HG02678 (cell line): ENCODE measurements around the gene FMNL1.
"Not testable (repeated sequence)": the region's sequence is repeated elsewhere in the genome, so short reads cannot be mapped to it uniquely, and the experiment has no call there.

ENCODE experiments used
- ATAC-seq: cut with Tn5 transposase; IDR thresholded peaks from one replicate; pipeline ENCODE4 v1.9.1; 2021; ENCODE audit warnings: mild to moderate bottlenecking, moderate library complexity; ENCODE audit not compliant: unreplicated experiment

Gene FMNL1

GRCh38 chr17:45221081-45222013 is at the start of gene FMNL1:
Gene FMNL1 (plus strand): TSS chr17:45221885. CDS start chr17:45222125, 240 bp downstream.
- ATAC-seq = no peak

GRCh38 chr17:45172232-45172540 is 49.5 kb upstream of the FMNL1 start:
- ATAC-seq = no peak

DNA sequence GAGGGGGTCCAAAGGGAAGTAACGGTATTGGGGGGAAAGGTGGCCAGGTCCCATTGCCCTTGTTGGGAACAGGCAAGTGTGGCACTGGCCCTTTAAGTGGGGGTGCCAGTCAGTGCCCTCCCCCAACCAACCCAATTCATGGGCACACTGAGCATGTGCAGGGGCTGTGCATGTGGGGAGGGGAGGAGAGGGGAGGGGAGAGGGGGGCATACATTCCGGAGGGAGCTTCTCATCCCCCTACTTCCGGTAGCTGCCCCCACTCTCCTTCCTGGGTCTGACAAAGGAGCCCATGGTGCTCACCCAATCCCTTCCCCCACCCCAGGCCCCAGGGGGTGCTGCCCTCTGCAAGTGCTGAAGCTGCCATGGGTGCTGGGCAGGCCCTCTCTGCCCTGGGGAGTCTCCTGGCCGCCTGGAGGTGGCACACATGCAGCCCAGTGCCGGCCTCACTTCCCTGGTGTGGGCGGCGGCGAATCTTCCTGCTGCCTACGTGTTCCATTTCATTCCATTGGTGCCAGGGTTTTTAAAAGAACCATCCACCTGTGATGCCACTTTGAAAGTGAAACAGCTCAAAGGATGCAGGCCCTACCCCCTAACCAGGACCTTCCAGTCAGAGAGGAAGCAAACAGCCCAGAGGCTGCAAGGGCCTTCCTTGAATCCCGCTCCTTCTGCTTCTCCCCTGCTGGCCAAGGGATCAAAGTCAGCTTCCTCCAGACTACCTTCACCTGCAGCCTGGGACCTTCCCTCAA is 49.0 kb upstream of the FMNL1 start:
- no peak for ATAC-seq

GRCh38 chr17:45175759-45176115 is 45.9 kb upstream of the FMNL1 start:
- no peak for ATAC-seq

DNA sequence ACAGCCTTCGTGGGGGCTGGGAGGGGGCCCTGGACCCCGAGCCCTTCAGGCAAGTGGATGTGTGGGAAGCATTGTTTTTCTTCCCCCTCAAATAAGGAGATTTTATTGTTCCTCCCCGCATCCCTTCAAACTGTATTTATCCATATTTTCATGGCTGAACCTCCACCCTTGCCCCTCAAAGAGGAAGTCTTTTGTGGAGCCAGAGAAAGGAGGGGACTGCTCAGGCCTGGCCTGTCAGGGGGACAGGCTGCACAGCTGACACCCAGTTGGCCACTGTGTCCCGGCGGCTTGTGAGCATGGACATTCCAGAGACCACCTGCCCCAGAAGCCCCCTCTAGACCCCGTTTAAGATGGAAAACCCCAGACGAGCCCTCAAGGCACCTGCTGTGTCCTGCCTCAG is 44.1 kb upstream of the FMNL1 start:
- no peak for ATAC-seq

DNA sequence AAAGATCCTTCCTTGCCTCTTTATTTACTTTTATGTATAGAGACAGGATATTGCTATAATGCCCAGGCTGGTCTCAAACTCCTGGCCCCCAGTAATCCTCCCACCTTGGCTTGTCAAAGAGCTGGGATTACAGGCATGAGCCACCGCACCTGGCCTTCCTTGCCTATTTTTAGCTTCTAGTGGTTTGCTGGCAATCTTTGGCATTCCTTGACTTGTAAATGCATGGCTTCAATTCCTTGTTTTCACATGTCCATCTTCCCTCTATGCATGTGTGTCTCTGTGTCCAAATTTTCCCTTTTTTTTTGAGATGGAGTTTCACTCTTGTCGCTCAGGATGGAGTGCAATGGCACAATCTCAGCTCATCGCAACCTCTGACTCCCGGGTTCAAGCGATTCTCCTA is 37.5 kb upstream of the FMNL1 start:
- no peak for ATAC-seq

GRCh38 chr17:45186801-45187354 is 34.8 kb upstream of the FMNL1 start:
- no peak for ATAC-seq

DNA sequence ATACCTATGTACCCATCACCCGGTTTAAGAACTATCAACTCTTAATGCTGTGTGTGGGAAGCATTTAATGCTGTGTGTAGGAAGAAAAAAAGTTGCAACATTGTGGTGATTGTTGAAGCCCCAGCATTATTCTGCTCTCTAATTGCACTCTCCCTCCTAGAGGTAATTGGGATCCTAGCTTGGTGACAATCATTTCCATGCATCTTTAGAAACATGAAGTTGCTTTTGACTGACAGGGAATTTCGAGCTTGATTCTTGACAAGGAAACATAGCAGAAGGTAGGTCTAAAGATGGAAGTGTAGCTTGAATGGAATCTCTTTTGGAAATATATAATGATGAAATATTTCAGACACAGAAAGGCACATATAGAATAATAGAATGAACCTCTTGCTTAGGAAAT is 32.7 kb upstream of the FMNL1 start:
- ATAC-seq = no peak

DNA sequence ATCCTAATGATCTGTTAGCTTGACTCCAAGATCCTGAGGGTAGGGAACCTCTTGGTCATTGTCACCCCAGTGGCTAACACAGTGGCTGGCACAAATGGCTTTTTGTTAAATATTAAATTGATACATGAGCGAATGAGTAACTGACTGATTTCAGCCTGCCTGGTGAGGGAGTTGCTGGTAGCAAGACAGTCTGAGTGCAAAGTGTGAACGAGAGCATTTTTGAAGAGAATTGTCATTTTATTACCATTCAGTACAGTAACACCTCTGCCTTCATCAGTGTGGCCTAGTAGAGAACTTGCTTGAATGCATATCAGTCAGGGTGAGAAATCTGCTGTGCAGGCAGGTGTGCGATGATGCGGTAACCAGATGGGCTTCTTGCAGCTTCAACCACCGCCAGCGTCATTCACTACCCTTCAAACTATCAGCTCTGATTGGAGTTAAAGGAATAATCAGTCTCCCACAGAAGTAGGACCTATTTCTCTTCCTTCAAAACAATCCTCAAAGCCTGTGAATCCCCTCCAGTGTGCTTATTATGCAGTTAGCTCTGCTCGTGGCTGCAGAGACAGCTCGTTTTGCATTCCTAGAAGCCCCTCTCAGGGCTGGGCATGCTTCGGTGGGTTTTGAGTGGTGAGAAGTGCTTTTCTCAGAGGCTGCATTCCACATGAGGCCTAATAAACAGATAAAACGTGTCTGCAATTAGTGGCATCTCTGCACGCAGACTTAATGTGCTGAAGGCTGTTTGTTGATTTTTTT is 31.0 kb upstream of the FMNL1 start:
- ATAC-seq = no peak

- no peak for ATAC-seq
Observed at GRCh38 chr17:45195424-45195823, 26.3 kb upstream of the FMNL1 start.

DNA sequence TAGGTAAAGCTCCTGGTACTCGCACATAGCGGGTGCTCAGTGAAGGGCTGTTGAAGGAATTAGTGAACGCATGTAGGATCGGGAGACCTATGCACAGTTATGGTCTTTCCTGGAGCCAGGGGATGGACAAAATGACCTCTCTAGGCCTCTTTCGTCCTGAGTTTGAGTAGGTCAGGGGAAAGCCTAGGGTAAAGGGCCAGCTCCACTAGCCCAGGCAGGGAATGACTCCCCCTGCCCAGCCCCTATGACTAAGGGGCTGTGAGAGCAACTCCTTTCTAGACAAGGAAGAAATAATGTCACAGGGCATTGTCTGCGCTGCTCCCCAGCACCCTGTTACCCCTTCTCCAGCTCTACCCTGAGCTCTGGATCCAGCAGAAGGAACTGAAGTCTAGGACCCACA is 24.6 kb upstream of the FMNL1 start:
- ATAC-seq = no peak

GRCh38 chr17:45197555-45198334 is 23.9 kb upstream of the FMNL1 start:
- peak; percentile 78 for ATAC-seq

DNA sequence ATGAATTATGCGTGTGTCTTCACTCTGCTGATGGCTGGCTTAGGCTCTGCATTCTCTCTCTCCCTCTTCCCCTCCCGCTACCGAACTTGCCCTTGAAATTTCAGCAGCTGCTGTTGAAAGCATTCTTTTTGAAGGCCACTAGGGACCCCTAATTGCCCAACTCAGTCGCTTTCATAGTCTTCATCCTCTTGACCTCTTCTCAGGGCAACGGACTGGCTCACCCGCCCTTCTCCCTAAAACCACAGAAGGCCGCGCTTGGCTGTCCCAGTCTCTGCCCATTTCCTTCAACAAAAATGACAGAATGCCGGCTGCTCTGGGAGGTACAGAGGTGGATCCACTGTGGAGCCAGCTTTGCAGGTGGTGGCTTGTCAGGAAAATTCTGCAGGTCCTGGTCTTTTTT is 21.0 kb upstream of the FMNL1 start:
- ATAC-seq = no peak

- ATAC-seq = no peak
Observed at GRCh38 chr17:45201457-45201856, 20.2 kb upstream of the FMNL1 start.

DNA sequence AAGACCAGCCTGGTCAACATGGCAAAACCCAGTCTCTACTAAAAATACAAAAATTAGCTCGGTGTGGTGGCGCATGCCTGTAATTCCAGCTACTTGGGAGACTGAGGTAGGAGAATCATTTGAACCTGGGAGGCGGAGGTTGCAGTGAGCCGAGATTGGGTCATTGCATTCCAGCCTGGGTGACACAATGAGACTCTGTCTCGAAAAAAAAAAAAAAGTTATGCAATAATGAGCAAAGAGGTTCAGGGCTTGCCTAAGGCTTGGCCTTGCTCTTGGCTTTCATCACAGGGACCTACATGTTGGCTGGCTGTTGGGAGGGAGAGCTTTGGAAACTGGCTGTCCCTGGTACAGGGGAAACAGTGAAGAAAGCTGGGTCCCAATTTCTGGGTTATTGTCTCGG is 19.8 kb upstream of the FMNL1 start:
- not testable (repeated sequence) for ATAC-seq

DNA sequence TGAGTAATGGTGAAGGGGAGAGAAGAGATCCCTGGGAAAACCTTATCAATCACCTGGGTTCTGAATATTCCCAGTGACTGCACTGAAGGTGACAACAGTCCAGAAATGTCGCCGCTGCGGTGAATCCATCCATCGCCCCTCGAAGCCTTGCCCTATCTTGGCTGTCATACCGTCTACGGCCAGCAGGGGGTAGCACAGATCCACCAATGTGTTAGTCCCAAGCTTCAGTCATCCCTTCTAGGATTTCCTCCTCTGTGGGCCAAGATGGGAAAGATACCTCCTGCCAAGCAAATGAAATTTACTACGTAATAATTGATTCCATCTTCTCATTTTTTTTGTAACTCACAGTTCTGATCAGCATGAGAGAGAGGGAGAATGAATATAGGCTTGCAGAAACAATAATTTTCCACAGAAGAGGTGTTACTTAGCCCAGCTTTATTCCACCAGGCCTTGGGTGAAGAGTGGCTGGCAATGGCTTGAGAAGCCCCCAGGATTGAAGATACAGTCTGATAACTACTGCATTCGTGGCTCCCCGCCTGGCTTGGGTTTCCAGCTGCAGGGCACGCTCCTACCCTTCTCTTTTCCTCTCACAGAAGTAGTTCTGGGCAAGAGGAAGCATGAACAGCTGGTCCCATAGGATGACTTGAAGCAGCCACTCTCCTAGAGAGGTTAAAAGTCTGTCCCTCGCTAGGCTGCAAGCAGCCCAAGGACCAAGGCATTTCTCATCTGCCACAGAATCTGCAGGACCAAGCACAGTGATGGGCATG is 2.6 kb upstream of the FMNL1 start:
- ATAC-seq = no peak

- no peak for ATAC-seq
Observed at GRCh38 chr17:45220079-45220478, 1.6 kb upstream of the FMNL1 start.

DNA sequence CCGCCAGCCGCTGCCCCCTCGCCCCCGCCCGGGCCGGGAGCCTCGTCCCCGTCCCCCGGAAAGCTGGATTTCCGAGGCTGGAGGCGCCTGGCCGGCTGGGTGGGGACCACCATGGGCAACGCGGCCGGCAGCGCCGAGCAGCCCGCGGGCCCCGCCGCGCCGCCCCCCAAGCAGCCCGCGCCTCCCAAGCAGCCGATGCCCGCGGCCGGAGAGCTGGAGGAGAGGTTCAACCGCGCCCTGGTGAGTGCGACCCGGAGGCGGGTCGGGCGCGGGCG is 266 bp downstream of the FMNL1 start:
- no peak for ATAC-seq

DNA sequence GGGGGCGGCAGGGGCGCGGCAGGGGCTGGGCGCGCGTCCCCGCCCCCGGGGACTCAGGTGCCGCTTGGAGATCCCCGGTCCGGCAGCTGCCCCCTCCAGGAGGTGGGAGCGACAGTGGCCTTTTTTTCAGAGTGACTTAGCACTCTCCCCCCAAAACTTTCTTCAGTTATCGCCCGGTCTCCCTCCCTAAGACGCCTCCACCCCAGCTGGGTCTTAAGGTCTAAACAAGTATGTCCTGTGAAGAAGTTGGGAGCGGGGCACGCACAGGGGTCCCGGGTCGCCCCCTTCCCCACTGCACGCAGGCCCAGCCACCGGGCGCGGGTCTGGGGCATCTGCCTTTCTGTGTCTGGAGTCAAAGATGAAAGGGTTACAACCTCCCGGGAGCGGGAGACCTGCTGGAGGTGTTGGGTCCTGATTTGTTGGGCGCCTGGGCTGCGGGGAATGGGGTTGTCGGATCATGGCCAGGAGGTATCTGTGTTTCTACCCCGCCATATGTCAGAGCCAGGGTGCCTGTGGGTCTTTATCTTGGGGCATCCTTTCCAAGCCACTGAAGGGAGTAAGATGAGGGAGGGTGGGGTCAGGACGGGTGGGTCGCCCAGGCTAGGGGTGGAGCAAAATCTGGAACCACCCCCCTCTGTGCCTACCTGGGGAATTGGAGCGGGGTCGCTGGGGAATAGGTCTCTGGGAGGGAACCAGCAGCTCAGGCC is 757 bp downstream of the FMNL1 start:
- no peak for ATAC-seq
